ENCODE measurements around the gene INTS4. TPM values are rescaled to one million over a fixed set of nuclear protein-coding genes. Genes with fewer than 3 reads are reported as not detected.
"Not testable (repeated sequence)": the region's sequence is repeated elsewhere in the genome, so short reads cannot be mapped to it uniquely, and the experiment has no call there.

INTS4 gene
- total RNA-seq, 2 donors from 2014 or later = 20.7 to 22.0 TPM

DNA sequence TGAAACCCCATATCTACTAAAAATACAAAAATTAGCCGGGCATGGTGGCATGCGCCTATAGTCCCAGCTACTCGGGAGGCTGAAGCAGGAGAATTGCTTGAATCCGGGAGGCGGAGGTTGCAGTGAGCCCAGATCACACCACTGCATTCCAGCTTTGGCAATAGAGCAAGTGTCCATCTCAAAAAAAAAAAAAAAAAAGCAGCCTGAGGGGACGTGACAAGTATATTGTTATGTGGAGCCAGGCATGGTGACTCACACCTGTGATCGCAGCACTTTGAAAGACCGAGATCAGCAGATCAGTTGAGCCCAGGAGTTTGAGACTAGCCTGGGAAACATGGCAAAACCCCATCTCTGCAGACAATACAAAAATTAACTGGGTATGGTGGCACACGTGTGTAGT lies 34.0 kb upstream of the INTS4 start:
- DNase-seq (ENCODE audit: low spot score); intact Hi-C loops (cut with DNase I): not testable (repeated sequence)

DNA sequence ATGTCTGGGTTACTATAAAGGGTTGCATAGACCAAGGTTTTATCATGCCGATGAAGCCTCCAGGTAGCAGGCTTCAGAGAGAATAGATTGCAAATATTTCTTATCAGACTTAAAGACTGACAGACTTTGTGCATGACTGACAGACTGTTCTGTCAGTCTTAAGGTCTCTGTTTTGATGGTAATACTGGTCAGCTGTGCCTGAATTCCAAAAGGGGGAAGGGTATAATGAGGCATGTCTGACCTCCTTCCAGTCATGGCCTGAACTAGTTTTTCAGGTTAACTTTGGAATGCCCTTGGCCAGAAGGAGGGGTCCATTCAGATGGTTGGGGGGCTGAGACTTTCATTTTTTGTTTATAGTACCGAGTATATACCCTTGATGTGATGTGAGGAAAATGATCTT lies 33.3 kb upstream of the INTS4 start:
- no peak for DNase-seq (ENCODE audit: low spot score)

DNA sequence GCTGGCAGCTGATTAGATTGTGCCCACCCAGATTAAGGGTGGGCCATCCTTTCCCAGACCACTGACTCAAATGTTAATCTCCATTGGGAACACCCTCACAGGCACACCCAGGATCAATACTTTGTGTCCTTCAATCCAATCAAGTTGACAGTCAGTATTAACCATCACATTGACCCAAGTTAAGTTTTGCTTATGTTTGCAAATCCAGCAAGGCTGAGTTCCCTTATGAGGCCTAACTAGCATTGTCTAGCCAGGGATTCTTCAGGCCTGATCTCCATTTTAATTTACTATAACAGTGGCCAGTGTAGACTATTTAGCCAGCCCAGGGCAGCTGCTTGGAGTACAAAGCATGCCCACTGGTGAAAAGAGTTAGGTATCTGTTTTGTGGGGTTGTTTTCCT lies 30.9 kb upstream of the INTS4 start:
- DNase-seq (ENCODE audit: low spot score) = no peak

More for the DNA sequence above, 33.3 kb upstream of the INTS4 start:
- intact Hi-C loops (cut with DNase I) = no loop called here

DNA sequence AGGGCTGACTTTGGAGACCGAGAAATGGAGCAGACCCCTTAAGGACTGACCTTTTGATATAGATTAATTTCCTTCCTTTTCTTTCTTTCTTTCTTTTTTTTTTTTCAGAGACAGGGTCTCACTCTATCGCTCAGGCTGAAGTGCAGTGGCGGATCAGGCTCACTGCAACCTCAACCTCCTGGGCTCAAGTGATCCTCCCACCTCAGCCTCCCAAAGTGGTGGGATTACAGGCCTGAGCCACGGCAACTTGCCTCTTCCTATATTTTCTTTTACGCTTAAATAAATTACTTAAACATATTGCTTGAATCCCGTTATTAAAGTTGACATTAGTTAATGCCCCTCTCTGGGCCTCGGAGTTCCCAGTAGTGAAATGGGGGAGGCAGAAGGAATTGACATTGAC lies 29.0 kb upstream of the INTS4 start:
- no peak for DNase-seq (ENCODE audit: low spot score)
- intact Hi-C loops (cut with DNase I) = no loop called here

More for the DNA sequence above, 30.9 kb upstream of the INTS4 start:
- intact Hi-C loops (cut with DNase I) = no loop called here

DNA sequence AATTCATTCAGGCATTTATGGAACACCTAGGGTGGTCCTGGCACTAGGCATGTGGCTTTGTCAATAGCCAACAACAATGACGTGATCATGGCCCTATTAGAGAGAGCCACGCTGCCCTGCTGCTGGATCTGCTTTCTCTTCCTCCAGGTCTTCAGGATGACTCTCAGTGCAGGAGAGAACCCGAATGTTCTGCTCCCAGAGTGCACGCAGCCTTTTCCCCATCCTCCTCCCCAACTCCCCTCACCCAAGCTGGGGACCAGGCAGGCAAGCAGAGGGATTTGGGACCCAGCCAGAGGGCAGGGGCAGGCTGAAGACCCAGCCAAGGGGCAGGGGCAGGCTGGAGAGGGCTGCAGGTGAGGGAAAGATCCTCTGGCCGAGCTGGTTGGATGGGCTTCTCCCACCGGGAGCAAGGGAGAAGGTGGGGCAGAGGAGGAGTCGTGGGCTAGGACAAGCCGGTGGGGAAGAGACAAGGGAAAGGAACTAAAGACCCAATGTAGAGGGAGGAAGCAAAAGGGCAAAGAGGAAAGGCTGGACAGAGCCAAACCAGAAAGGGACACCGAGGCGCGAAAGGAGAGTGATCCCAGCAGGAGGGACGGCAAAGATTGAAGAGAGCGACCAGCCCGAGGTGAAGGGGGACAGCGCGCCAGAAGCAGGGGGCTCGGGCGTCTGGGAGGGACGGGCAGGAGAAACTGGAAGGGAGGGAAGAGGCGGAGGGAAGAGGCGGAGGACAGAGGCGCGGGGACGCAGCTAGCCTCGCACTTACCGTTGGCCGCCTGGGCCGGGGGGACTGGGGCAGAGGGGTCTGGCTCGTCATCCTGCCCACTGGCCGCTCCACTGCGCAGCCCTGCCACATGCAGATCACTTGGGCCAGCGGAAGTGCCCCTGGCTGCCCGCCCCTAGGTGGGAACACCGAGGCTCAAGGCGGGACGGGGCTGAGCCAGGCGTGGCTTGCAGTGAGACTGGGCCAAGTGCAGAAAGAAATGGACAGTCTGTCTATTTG lies 28.2 kb upstream of the INTS4 start, which contains the start of gene KCTD14:
KCTD14 (minus strand) TSS at position 880 of the 1,000 bp plus-strand sequence; CDS start at position 853, 27 bp downstream.
- no peak for DNase-seq (ENCODE audit: low spot score)
- intact Hi-C loops (cut with DNase I) = no loop called here

DNA sequence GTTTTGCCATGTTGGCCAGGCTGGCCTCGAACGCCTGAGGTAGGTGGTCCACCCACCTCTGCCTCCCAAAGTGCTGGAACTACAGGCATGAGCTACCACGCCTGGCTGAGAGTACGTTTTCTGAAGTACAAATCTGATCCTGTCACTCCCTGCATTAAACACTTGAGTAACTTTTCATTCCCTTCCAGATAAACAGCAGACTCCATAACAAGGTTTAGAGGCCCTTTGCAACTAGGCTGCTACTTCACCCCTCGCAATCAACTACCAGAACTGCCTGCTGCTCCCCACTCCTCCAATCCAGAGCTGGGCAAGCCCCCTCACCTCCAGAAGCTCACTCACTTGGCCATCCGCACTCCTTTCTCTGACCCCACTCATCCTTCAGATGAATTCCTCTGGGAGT lies 27.1 kb upstream of the INTS4 start:
- no peak for DNase-seq (ENCODE audit: low spot score)
- intact Hi-C loops (cut with DNase I) = no loop called here

DNA sequence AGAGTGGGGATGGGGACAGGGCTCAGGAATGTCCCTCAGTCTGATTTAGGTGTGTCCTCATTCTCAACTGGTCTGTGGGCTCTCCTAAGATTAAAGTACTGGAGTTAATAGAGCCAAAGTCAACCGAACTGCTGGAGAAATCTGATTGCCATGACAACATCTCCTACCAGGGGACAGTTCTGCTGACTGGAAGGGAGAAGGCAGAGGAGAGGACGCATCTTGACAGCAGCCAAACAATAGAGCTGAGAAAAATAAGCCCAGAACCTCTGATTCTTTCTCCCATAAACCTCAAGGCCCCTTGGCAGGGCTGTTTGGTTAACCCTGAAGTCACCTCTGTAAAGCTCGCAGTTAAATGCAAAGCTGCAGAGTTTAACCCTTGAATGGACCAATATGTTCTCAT lies 25.8 kb upstream of the INTS4 start:
- intact Hi-C loops (cut with DNase I) = no loop called here
- DNase-seq (ENCODE audit: low spot score) = no peak

DNA sequence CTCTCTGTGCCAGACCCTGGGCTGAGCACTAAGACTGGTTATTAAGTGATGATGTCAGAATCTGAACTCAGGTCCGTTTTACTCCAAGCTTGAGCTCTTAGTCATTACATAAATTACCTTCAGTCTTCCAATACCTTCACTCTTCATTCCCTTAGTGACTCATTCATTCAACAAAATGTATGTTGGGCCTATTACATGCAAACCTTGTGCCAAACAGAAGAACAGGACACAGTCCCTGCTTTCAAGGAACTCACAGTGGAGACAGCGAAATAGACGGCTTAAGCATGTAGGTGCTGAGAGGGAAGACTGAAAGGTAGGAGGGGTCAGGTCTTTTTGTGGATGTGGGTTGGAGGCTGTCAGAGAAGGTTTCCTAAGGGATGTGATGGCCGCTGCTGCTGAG lies 25.3 kb upstream of the INTS4 start:
- no peak for DNase-seq (ENCODE audit: low spot score)
- intact Hi-C loops (cut with DNase I) = loop anchor here in 1 of 2 donors (10.0 kb wide), 1 partner anchor 405 kb away; no protein-coding TSS in a partner anchor

DNA sequence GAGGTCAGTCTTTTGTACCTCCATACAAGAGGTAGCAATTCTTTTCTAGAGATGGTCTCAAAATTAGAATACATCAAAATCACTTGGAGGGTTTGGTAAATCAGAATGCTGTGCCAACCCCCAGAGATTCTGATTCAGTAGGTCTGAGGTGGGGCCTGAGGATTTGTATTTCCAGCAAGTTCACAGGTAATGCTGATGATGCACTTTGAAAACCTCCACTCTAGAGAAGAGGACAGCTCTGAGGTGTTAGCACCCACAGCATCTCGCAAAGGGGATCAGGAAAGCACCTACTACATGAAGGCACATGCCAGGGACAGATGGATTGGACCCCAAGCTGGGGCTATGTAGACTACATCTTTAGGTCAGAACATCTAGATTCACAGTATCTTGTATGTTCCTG lies 21.4 kb upstream of the INTS4 start:
- no peak for DNase-seq (ENCODE audit: low spot score)
- intact Hi-C loops (cut with DNase I) = loop anchor here in 1 of 2 donors (10.0 kb wide), 1 partner anchor 409 kb away; no protein-coding TSS in a partner anchor

DNA sequence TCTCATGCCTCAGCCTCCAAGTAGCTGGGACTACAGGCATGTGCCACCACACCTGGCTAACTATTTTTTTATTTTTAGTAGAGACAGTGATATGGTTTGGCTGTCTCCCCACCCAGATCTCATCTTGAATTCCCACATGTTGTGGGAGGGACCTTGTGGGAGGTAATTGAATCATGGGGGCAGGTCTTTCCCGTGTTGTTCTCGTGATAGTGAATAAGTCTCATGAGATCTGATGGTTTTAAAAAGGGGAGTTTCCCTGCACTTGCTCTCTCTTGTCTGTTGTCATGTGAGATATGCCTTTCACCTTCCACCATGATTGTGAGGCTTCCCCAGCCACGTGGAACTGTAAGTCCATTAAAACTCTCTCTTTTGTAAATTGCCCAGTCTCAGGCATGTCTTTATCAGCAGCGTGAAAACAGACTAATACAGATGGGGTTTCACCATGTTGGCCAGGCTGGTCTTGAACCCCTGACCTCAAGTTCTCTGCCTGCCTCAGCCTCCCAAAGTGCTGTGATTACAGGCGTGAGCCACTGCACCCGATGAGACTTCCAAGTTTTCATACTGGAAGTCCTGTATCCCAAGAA lies 20.6 kb upstream of the INTS4 start:
- intact Hi-C loops (cut with DNase I) = loop anchor here in 1 of 2 donors (10.0 kb wide), 1 partner anchor 410 kb away; no protein-coding TSS in a partner anchor
- DNase-seq (ENCODE audit: low spot score) = not testable (repeated sequence)

DNA sequence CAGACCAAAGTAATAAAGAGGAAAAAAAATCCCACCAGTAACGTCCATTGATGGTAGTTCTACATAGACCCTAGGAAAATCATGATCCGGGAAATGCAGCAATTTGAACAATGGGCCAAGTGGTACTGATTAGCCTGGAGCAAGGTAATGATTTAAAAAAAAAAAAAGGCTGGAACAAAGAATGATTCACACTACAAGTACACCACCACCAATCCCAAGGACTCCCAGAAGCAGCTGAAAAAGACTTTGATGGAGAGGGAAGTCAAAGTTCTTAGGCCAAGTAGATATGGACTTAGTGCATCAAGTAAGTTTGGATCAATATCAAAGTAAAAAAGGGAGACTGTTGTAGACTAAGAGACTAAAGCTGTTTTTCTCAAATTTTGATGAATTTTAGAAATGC lies 16.8 kb upstream of the INTS4 start:
- DNase-seq (ENCODE audit: low spot score) = no peak
- intact Hi-C loops (cut with DNase I) = loop anchor here in 1 of 2 donors (10.0 kb wide), 1 partner anchor 414 kb away; no protein-coding TSS in a partner anchor

DNA sequence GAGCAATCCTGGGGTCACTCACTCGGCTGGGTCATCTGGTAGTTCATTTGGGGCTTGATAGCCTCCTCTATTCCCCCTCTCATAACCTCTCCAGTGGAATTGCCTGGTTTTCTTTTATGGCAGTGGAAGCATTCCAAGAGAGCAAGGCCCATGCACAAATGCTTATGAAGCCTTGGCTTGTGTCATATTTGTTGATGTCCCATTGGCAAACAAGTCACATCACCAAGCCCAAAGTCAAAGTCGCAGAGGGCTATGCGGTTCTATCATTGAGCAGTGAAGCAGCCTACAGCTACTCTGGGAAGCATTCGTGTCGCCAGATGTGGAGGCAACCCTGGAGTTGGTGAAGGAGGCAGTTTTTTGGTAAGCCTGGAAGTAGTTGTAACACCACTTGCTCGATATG lies 16.3 kb upstream of the INTS4 start:
- intact Hi-C loops (cut with DNase I) = loop anchor here in 1 of 2 donors (10.0 kb wide), 1 partner anchor 414 kb away; no protein-coding TSS in a partner anchor
- DNase-seq (ENCODE audit: low spot score) = no peak

DNA sequence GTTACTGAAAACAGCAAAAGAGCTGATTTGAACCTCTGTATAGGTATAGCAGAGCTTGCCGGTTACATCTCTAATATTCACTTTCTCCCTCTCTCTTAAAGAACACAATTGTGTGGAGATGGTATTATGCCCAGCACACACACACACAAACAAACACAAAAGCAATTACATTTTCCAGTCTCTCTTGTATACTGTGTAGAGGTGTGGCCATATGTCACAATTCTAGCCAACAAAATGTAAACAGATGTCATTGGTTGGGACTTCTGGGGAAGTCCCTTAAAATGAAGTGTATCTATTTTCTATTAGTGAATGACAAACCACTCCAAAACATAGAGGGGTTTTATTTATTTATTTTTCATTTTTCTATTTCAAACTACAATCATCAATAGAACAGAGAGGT lies 15.8 kb upstream of the INTS4 start:
- intact Hi-C loops (cut with DNase I) = loop anchor here in 1 of 2 donors (10.0 kb wide), 1 partner anchor 414 kb away; no protein-coding TSS in a partner anchor
- no peak for DNase-seq (ENCODE audit: low spot score)

DNA sequence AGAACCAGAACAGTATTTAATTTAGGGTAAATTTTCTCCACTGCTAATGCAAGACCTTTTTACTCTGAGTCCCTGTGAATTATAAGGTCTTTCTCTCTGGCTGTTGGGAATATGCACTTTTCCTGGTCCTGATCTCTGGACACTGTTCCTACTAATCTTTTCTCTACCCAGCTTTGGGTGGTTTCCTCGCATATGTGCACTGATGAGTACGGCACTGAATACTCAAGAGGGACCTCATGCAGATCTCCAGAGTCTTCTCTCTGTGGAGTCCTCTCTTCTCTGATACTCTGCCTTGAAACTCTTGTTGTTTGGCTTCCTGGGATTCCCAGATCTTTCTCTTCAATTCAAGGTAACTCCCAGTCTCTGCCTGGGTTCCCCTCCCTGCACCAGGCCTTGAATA lies 14.6 kb upstream of the INTS4 start:
- intact Hi-C loops (cut with DNase I) = no loop called here
- no peak for DNase-seq (ENCODE audit: low spot score)

DNA sequence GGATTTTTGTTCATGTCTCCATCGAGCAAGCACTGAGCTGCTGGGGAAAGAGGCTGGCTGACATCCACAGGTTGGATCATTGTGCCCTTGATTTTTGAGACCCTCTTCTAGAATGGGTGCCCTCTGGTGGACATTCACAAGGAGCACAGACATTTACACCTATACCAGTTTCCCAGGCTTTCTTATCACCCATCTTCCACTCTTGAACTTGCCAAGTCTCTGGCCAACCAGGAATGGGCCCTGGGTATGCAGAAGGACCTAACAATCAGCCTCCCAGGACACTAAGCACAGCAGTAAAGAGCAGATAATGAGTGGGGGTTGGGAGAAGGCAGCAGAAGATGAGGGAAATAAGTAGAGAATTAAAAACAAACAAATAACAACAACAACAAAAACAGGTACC lies 5.7 kb upstream of the INTS4 start:
- intact Hi-C loops (cut with DNase I) = no loop called here
- no peak for DNase-seq (ENCODE audit: low spot score)

DNA sequence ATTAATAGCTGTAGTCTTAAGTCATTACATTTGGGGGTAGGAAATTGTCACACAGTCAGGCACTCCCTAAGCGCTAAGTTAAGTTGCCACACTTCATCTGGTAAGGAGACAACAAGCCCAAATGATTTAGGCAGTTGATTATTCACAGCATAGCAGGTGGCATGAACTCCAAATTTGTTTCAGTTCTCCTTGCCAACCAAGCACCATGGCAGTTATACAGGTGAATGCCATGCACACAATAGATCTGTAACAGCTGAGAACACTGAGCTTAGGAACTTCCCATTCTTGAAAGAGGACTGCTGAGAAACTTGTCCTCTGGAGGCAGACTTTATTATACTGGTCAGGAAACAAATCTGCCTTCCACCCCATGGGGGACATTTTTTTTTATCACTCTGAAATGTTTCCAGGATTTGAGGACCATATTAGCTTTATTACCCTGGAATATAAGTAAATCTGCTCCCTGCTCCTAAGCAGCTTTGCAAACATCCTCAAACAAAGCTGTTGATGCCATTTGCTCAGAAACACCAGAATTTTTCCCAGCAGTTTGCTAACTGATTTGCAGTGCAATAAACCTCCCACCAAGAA lies 5.1 kb upstream of the INTS4 start:
- intact Hi-C loops (cut with DNase I) = no loop called here
- no peak for DNase-seq (ENCODE audit: low spot score)

DNA sequence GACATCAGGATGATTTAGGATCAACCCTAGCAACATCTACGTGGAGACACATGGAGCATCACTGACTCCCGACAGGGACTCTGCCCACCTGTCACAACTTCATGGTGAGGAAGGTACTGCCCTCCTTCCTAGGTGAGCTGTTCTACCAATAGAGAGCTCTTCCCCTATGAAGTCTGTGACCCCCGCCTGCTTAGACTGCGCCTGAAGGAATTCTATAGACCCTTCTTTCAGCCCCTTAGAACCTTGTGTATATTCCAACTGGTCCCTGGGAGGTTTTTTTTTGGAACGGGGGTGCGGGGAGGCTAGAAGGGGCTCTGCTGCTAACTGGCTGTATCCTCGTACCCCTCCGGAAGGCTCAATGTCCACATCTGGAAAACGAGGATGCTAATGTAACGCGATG lies 566 bp downstream of the INTS4 start:
- DNase-seq (ENCODE audit: low spot score) = no peak
- intact Hi-C loops (cut with DNase I) = no loop called here

DNA sequence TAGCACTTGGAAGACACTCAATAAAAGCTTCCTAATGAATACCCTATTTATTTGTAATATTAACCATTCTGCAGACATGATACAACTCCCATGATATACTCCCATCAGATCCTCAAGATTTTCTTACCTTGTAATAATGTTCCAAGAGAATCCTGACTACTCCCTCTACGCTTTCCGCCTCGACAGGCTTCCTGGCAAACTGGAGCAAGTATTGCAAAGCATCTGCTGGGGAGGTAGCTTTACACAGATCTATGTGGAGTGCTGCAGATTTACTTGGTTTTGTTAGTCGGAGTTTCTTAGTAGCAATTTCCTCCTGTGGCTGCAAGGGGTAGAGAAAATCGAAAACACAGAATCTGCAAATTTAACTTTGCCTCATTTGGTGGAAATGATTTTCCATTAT lies 3.5 kb downstream of the INTS4 start:
- intact Hi-C loops (cut with DNase I) = no loop called here
- DNase-seq (ENCODE audit: low spot score) = no peak

DNA sequence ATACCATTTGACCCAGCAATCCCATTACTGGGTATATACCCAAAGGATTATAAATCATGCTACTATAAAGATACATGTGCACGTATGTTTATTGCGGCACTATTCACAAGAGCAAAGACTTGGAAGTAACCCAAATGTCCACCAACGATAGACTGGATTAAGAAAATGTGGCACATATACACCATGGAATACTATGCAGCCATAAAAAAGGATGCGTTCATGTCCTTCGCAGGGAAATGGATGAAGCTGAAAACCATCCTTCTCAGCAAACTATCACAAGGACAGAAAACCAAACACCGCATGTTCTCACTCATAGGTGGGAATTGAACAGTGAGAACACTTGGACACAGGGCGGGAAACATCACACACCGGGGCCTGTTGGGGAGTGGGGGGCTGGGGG lies 8.0 kb downstream of the INTS4 start:
- DNase-seq (ENCODE audit: low spot score); intact Hi-C loops (cut with DNase I): not testable (repeated sequence)
